ENCODE results near the gene DNMT3A.

DNMT3A gene

GRCh38 chr2:25265802-25266201 is 75.9 kb downstream of the DNMT3A start:
- peak overlapping the region; percentile 39 for H3K9ac ChIP-seq (ENCODE audit: low read depth, low read length, poor library complexity, severe bottlenecking)
- no peaks in the 10 kb centered on the region for H3K9me2 ChIP-seq (replicated peaks; ENCODE audit: low read depth, low read length)
- no peaks in the 10 kb centered on the region for H3K9me3 ChIP-seq (ENCODE audit: insufficient read depth, low read depth, low read length)
- H3K4me1 ChIP-seq (ENCODE audit: insufficient read depth, low read length, poor library complexity, severe bottlenecking), result peaks cover 17% of the 10 kb centered on the region
- H3K79me2 ChIP-seq (ENCODE audit: insufficient read depth, low read length), result no peaks in the 10 kb centered on the region
- H4K20me1 ChIP-seq (ENCODE audit: insufficient read depth, low read length, poor library complexity, severe bottlenecking), result no peaks in the 10 kb centered on the region
- no peaks in the 10 kb centered on the region for H3K27me3 ChIP-seq (ENCODE audit: insufficient read depth, low read length, poor library complexity, severe bottlenecking)
- H3K4me3 ChIP-seq (ENCODE audit: low read length, poor library complexity, severe bottlenecking), result peak overlapping the region; percentile 0
- no peak overlapping the region for H2AFZ ChIP-seq (ENCODE audit: low read length)
- H3K36me3 ChIP-seq (ENCODE audit: insufficient read depth, low read length), result peaks cover 5% of the 10 kb centered on the region; the same call in 1 of the 2 replicates
- TF ChIP-seq EZH2phosphoT487 (IDR thresholded peaks at IDR 0.05; ENCODE audit: borderline replicate concordance) (no peak), CTCF (conservative IDR thresholded peaks at IDR 0.05; ENCODE audit: low read length) (no peak)
- no peaks in the 10 kb centered on the region for H3F3A ChIP-seq (ENCODE audit: low read depth)
- H3K4me2 ChIP-seq (ENCODE audit: low read depth, low read length, poor library complexity, severe bottlenecking), result peak overlapping the region; percentile 32

GRCh38 chr2:25265001-25265400 is 76.7 kb downstream of the DNMT3A start:
- Histone ChIP-seq H3K36me3 (ENCODE audit: insufficient read depth, low read length) (peaks cover 5% of the 10 kb centered on the region; the same call in 1 of the 2 replicates), H3K27me3 (ENCODE audit: insufficient read depth, low read length, poor library complexity, severe bottlenecking) (no peaks in the 10 kb centered on the region), H3K9ac (ENCODE audit: low read depth, low read length, poor library complexity, severe bottlenecking) (no peak overlapping the region), H3F3A (ENCODE audit: low read depth) (no peaks in the 10 kb centered on the region), H4K20me1 (ENCODE audit: insufficient read depth, low read length, poor library complexity, severe bottlenecking) (no peaks in the 10 kb centered on the region), H3K79me2 (ENCODE audit: insufficient read depth, low read length) (no peaks in the 10 kb centered on the region), H3K4me1 (ENCODE audit: insufficient read depth, low read length, poor library complexity, severe bottlenecking) (peaks cover 17% of the 10 kb centered on the region), H3K9me3 (ENCODE audit: insufficient read depth, low read depth, low read length) (no peaks in the 10 kb centered on the region), H3K4me2 (ENCODE audit: low read depth, low read length, poor library complexity, severe bottlenecking) (no peak overlapping the region), H2AFZ (ENCODE audit: low read length) (no peak overlapping the region), H3K4me3 (ENCODE audit: low read length, poor library complexity, severe bottlenecking) (no peak overlapping the region), H3K9me2 (replicated peaks; ENCODE audit: low read depth, low read length) (no peaks in the 10 kb centered on the region)
- no peak for TF ChIP-seq EZH2phosphoT487 (IDR thresholded peaks at IDR 0.05; ENCODE audit: borderline replicate concordance)
- TF ChIP-seq CTCF (conservative IDR thresholded peaks at IDR 0.05; ENCODE audit: low read length), result no peak

- Histone ChIP-seq H3K9me3 (ENCODE audit: insufficient read depth, low read depth, low read length) (no peaks in the 10 kb centered on the region), H2AFZ (ENCODE audit: low read length) (no peak overlapping the region), H3K4me3 (ENCODE audit: low read length, poor library complexity, severe bottlenecking) (no peak overlapping the region), H3K27me3 (ENCODE audit: insufficient read depth, low read length, poor library complexity, severe bottlenecking) (no peaks in the 10 kb centered on the region), H3F3A (ENCODE audit: low read depth) (no peaks in the 10 kb centered on the region), H3K4me2 (ENCODE audit: low read depth, low read length, poor library complexity, severe bottlenecking) (no peak overlapping the region), H3K36me3 (ENCODE audit: insufficient read depth, low read length) (no peaks in the 10 kb centered on the region; the same call in 1 of the 2 replicates), H3K9ac (ENCODE audit: low read depth, low read length, poor library complexity, severe bottlenecking) (no peak overlapping the region), H3K79me2 (ENCODE audit: insufficient read depth, low read length) (no peaks in the 10 kb centered on the region), H3K4me1 (ENCODE audit: insufficient read depth, low read length, poor library complexity, severe bottlenecking) (peaks cover 22% of the 10 kb centered on the region), H3K9me2 (replicated peaks; ENCODE audit: low read depth, low read length) (no peaks in the 10 kb centered on the region), H4K20me1 (ENCODE audit: insufficient read depth, low read length, poor library complexity, severe bottlenecking) (no peaks in the 10 kb centered on the region)
- no peak for TF ChIP-seq CTCF (conservative IDR thresholded peaks at IDR 0.05; ENCODE audit: low read length)
- TF ChIP-seq EZH2phosphoT487 (IDR thresholded peaks at IDR 0.05; ENCODE audit: borderline replicate concordance), result no peak
These were observed 79.4 kb downstream of the DNMT3A start for GRCh38 chr2:25262288-25262687.

Measured in Loucy (cell line).